Hematopoietic multipotent progenitor cell treated with erythropoietin and hydrocortisone succinate and interleukin-3 and kit ligand, for 4 days (in vitro differentiated cells): Measurements from ENCODE around the gene SELENOP.
"Not testable (repeated sequence)": the region's sequence is repeated elsewhere in the genome, so short reads cannot be mapped to it uniquely, and the experiment has no call there.

Experiments
- DNase-seq: peaks from one replicate; pipeline ENCODE4 v3.0.0-alpha.2; 2015

Gene SELENOP

GRCh38 chr5:42826757-42827515, 15.2 kb upstream of the SELENOP start:
- DNase-seq = no peak

GRCh38 chr5:42825422-42826148, 13.9 kb upstream of the SELENOP start:
- DNase-seq = no peak

DNA sequence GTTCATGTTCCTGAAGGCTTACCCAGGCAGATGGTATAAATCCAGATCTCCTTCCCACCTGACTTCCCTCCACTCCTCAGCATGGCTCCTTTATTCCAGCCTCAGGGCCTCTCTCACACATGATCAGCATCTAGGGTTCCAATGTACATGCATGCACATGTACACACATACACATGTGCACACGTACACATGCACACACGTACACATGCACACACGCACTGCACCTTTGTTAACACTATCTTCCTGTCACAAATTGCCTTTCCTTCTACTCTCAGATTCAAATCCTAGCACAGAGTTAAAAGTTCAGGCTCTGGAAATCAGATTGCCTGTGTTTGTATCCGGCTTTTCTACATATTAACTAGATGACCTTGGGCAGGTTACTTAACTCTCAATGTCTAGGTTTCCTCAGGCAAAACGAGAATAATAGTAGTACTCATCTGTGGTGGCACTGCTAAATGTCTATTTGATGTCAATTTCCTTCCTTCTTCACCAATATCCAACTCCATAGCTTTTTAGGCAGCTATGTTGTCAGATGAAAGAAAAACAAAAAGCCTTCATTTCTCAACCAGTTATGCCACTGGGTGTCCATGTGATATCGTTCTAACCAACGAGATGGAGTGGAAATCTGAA, 12.8 kb upstream of the SELENOP start:
- DNase-seq = no peak

- DNase-seq = no peak
Measured at GRCh38 chr5:42822548-42822947, 10.9 kb upstream of the SELENOP start.

DNA sequence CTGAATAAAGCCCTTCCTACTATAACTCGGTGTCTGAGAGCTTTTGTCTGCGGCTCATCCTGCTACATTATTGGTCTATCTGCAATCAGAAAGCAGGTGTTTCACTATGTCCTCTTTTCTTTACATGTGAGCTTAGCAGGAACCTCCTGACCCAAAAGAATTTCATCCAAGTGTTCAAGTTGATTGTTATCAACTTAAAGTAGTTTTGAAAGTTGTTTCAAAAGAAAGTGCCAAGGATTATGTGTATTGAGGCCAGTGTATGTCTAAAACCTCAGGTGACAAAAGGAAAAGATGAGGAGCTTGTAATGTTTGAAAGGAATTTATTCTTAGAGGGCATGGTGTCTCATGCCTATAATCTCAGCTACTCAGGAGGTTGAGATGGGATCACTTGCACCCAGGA, 8.1 kb upstream of the SELENOP start:
- DNase-seq = no peak

DNA sequence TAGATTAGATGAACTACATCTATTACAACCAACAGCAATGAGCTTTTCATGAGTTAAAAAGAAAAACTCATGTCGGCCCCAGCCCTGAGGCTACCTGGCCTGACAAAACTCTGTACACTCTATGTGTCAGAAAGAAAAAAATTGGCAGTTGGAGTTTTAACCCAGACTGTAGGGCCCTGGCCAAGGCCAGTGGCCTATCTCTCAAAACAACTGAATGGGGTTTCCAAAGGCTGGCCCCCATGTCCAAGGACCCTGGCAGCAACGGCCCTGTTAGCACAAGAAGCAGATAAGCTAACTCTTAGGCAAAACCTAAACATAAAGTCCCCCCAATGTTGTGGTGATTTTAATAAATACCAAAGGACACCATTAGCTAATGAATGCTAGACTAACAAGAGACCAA, 4.9 kb upstream of the SELENOP start:
- not testable (repeated sequence) for DNase-seq

- DNase-seq = no peak
Measured at GRCh38 chr5:42813533-42813932, 1.8 kb upstream of the SELENOP start.

GRCh38 chr5:42812620-42813019, 928 bp upstream of the SELENOP start:
- no peak for DNase-seq

- no peak for DNase-seq
Measured at GRCh38 chr5:42810834-42811590, 680 bp downstream of the SELENOP start.

DNA sequence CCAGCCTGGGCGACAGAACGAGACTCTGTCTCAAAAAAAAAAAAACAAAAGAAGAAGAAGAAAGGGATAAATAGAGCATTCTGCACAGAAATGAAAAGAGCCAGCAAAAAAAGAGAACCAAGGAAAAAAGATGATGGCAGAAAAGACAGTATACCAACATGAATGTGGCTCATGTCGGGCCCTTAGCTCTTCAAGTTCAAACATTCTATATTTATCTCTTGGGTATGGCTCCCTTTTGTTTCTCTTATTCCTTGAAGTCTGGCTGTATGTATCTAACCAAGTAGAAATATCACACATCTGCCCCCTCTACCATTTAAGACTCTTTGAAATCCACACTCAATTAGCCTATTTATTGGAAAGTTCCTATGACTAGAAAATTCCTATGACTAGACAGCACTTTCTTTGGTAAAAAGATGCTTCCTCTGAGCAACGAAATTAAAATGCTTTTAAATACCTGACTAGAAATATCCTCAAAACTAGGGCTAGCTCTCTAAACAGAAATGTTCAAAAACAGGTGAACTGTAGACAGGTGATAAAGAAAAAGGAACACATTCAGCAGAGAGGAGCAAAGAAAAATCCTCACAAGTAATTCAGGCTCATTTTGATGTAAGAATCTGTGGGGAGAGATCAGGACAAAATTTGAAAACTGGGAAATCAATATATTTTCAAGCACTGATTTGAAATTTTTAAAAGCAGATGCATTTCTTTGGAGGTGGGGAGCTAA, 2.6 kb downstream of the SELENOP start:
- no peak for DNase-seq

DNA sequence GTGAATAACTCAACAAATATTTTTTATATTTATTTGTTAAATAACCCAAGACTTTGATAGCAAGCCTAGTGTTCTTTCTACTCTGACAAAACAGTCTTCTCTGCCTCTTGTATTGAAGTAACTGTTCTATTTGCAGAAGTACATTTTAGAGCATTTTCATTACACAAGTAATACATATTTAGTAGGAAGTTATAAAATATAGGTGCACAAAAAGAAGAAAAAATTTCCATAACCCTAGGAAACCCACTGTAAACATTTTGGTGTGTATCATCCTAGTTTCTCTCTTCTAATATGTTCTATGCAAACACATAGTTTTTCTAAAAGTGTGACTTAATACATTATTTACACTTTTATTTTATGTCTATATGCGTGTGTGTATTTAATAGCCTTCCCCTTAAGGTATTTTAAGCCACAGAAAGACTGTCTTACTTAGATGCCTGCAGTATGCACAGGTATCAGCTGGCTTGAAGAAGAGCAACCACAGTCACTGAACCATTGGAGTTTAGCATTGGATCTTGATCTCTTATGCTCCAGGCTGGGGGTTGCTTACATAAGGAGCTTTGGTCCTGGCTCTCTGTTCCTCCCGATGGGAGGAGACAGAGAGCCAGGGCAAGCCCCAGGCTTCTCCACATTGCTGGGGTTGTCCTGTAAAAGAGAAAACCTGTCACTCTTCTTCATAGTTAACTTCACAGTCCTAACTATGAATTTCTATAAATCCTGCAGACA, 3.8 kb downstream of the SELENOP start:
- DNase-seq = no peak

DNA sequence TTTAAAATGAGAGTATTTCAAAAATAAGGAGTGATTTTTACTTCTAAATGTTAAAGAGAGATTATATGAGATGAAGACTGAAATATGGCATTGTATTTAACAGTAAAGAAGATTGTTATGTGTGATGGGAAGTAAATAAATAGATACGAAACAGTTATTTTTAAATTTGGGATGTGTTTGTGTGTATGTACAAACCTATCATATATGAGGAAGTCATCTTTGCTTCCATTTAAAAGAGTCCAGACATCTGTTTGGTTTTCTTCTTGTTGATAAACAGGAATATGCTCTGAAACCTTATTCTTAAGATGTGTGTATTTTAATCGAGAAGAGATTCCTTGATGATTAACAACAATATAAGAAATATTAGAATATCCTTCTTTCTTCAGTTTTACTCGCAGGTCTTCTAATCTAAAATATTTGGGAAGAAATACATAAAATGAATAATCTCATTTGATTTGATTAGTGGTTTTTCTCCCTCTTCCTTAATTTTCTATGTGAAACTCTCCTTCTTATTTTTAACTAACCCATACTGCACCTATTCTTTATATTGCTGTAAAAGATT, 4.9 kb downstream of the SELENOP start:
- DNase-seq = no peak

GRCh38 chr5:42806004-42806700, 5.5 kb downstream of the SELENOP start:
- no peak for DNase-seq

DNA sequence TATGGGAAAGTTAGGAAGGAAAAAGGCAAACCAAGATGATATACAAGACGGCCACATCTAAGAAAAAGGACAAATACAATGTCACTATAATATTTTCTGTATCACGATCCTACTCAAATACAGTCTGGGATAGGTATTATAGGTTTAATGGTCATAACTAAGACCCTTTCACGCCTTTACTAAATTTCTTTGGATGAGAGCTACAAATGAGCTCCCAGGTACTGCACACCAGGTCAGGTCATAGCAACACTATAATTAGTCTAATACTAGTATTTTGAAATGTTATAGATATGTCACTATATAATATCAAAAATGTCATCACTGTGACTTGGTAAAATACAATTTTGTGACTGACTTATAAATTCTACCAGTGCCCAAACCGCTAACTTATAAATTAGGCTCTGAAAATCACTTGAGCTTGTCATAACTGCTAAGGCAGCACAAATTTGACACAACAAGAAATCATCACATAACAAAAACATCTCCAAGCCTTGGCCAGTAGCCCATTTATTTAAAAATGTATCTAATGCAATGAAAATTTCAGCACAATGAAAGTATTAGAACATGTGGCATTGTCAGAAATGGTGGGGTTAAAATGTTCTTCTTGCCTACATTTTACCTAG, 6.9 kb downstream of the SELENOP start:
- DNase-seq = no peak

GRCh38 chr5:42801516-42802166, 10.1 kb downstream of the SELENOP start:
- no peak for DNase-seq

DNA sequence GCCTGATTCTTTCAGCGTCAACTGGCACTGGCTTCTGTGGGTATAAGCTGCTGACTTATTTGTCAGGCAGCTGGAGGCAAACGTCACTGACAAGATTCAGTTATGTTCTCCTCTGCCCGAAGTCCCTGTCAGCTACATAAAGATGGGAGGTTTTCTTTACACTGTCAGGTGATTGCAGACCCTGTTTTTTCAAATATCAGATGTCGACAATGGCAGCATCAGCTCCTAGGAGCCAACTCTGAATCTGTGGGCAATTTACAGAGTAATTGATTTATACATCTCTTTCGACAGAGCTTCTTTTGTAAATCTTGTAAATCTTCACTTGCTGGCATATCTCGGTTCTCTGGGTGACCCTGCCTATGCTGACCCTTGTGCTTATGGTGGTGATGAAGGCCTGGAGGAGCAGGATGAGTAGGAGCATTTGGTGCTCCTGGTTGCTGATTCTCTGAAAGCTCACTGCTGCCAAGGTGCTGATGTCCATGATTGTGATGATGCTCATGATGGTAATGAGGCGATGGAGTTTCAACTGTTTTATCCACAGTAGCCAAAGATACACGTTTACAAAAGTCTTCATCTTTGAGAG, 10.9 kb downstream of the SELENOP start:
- DNase-seq = no peak

DNA sequence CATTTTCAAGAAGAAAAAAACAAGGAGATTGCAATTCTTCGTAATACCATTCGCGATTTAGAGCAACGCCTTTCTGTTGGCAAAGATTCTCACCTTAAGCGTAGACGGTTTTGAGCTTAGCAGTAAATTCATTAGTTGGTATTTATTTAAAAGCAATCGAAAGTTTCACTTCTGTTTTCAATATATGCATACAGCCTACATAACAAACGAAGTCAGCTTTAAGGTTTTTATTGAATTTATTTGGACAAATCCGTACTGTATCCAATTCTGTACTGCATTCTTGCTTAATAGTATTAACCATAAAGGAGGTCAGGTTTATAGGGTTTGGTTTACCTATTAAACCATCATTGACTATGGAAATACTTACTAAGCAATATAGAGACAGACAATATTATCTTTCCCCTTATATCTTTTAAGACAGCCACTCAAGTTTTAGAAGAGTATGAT, 12.0 kb downstream of the SELENOP start:
- no peak for DNase-seq

GRCh38 chr5:42799241-42799608, 12.5 kb downstream of the SELENOP start:
- no peak for DNase-seq
